ENCODE measurements around the gene POLR2B. TPM values are rescaled to one million over a fixed set of nuclear protein-coding genes. Genes with fewer than 3 reads are reported as not detected.

POLR2B gene
- total and polyA plus RNA-seq, 2 experiments from 2014 or later, result 52.4 to 110 TPM

DNA sequence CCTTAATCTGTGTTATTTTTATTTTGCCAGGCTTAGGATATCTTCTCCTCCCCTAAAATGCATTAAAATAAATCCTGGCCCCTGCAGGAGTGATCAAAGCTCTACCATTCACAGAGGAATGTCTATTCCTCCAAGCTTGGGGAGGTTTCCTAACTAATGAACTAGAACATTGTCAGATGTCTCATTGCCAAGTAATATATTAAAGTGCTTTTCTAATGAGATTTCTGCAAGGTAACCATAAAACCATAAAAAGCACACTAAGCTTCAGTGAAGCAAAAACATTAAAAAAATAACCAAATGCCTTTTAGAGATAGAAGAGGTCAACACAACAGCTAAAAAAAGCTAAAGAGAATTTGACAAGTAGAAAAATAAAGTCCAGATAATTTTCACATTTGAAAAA is 96.7 kb downstream of the POLR2B start:
- no peaks in the 10 kb centered on the region for H3K36me3 ChIP-seq (replicated peaks; ENCODE audit: insufficient read depth, low read depth)
- no peaks in the 10 kb centered on the region for H3K79me2 ChIP-seq
- DNase-seq (ENCODE audit: low spot score), result no peak
- no peaks in the 10 kb centered on the region for H3K27me3 ChIP-seq
- no peak for TF ChIP-seq EZH2 (IDR thresholded peaks at IDR 0.05; ENCODE audit: borderline replicate concordance)
- TF ChIP-seq, protein P1, sequence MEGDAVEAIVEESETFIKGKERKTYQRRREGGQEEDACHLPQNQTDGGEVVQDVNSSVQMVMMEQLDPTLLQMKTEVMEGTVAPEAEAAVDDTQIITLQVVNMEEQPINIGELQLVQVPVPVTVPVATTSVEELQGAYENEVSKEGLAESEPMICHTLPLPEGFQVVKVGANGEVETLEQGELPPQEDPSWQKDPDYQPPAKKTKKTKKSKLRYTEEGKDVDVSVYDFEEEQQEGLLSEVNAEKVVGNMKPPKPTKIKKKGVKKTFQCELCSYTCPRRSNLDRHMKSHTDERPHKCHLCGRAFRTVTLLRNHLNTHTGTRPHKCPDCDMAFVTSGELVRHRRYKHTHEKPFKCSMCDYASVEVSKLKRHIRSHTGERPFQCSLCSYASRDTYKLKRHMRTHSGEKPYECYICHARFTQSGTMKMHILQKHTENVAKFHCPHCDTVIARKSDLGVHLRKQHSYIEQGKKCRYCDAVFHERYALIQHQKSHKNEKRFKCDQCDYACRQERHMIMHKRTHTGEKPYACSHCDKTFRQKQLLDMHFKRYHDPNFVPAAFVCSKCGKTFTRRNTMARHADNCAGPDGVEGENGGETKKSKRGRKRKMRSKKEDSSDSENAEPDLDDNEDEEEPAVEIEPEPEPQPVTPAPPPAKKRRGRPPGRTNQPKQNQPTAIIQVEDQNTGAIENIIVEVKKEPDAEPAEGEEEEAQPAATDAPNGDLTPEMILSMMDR (IDR thresholded peaks at IDR 0.05; ENCODE audit: poor library complexity), result no peak
- no peak for TF ChIP-seq EZH2phosphoT487 (IDR thresholded peaks at IDR 0.05; ENCODE audit: low read depth, severe bottlenecking, unreplicated experiment)
- H3K27ac ChIP-seq, result no peak overlapping the region
- H3K9me2 ChIP-seq (replicated peaks; ENCODE audit: insufficient read depth), result no peaks in the 10 kb centered on the region
- H3K9me3 ChIP-seq (ENCODE audit: low read depth), result no peaks in the 10 kb centered on the region
- H3K4me1 ChIP-seq (ENCODE audit: insufficient read depth), result peaks cover 15% of the 10 kb centered on the region
- no peak overlapping the region for H3K4me2 ChIP-seq
- H3K4me3 ChIP-seq, result no peak overlapping the region
- H2AFZ ChIP-seq, result no peak overlapping the region
- no peaks in the 10 kb centered on the region for H4K20me1 ChIP-seq (ENCODE audit: insufficient read depth, poor library complexity, severe bottlenecking)

DNA sequence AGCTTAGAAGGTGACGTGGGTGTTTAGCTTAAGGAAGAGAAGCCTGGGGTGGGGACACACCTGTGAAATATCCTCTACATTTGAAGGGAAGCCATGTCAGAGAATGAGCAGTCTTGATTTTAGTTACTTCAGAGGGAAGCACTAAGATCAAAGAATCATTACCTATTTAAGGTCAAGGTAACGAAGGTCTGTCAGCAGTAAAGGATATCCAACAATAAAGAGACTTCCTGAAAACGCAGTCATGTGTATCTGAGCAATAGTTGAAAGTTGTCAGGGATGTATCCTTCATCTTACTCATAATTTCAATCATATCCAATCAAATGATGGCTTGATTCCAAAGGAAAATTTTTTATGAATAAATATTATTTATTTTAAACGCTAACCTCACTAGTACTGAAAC is 98.0 kb downstream of the POLR2B start:
- Histone ChIP-seq H2AFZ (no peak overlapping the region), H3K4me2 (no peak overlapping the region), H3K27me3 (no peaks in the 10 kb centered on the region), H3K27ac (no peak overlapping the region), H4K20me1 (ENCODE audit: insufficient read depth, poor library complexity, severe bottlenecking) (no peaks in the 10 kb centered on the region), H3K79me2 (no peaks in the 10 kb centered on the region), H3K9me2 (replicated peaks; ENCODE audit: insufficient read depth) (no peaks in the 10 kb centered on the region), H3K36me3 (replicated peaks; ENCODE audit: insufficient read depth, low read depth) (no peaks in the 10 kb centered on the region), H3K4me1 (ENCODE audit: insufficient read depth) (peaks cover 24% of the 10 kb centered on the region), H3K4me3 (no peak overlapping the region), H3K9me3 (ENCODE audit: low read depth) (no peaks in the 10 kb centered on the region)
- DNase-seq (ENCODE audit: low spot score), result no peak
- 78% methylated on average over 4 of the region's 4 CpGs for WGBS (ENCODE audit: low lambda C conversion rate, missing lambda C conversion rate)
- TF ChIP-seq EZH2 (IDR thresholded peaks at IDR 0.05; ENCODE audit: borderline replicate concordance) (no peak), EZH2phosphoT487 (IDR thresholded peaks at IDR 0.05; ENCODE audit: low read depth, severe bottlenecking, unreplicated experiment) (no peak)
- TF ChIP-seq, protein P1 (IDR thresholded peaks at IDR 0.05; ENCODE audit: poor library complexity), result no peak

DNA sequence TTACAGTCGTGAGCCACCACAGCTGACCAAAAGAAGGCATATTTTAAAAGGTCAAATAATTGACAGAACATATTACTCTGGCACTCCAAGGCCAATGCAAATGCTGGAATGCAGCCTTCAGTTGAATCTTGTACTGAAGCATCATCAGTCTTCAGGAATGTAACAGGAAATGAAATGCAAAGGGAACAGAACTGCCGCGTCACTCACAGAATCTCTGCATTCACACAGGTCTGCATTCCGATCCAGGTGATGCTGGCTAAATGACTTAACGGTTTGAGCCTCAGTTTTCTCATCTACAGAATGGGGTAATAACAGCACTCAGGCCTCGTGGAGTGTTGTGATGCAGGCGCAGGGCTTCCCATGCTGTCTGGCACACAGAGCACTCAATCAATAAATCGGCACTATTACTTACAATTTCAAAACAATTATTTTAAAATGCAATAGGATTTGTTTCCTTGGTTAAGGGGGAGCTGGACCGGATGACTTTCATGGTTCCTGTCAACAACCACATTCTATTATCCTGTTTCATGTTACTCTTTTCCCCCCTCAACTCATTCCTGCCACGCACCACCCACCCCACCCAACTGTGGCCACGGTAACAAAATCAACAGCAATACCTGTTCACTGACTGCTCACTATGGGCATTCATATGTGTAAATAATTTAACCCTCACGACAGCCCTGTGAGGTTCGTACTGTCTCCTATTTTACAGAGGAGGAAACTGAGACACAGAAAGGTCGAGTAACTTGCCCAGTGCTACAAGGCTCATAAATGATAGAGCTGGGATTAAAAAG is 99.1 kb downstream of the POLR2B start:
- Histone ChIP-seq H3K27ac (peak overlapping the region; percentile 58), H3K4me3 (no peak overlapping the region)
- TF ChIP-seq, protein P1 (IDR thresholded peaks at IDR 0.05; ENCODE audit: poor library complexity), result no peak
- TF ChIP-seq EZH2 (IDR thresholded peaks at IDR 0.05; ENCODE audit: borderline replicate concordance) (no peak), EZH2phosphoT487 (IDR thresholded peaks at IDR 0.05; ENCODE audit: low read depth, severe bottlenecking, unreplicated experiment) (no peak)

More for the DNA sequence above, 99.1 kb downstream of the POLR2B start:
- Histone ChIP-seq H3K36me3 (replicated peaks; ENCODE audit: insufficient read depth, low read depth) (no peaks in the 10 kb centered on the region), H3K27me3 (no peaks in the 10 kb centered on the region), H3K79me2 (no peaks in the 10 kb centered on the region), H3K4me1 (ENCODE audit: insufficient read depth) (peaks cover 28% of the 10 kb centered on the region), H3K9me2 (replicated peaks; ENCODE audit: insufficient read depth) (no peaks in the 10 kb centered on the region), H3K9me3 (ENCODE audit: low read depth) (no peaks in the 10 kb centered on the region), H4K20me1 (ENCODE audit: insufficient read depth, poor library complexity, severe bottlenecking) (no peaks in the 10 kb centered on the region), H3K4me2 (peak overlapping the region; percentile 68), H2AFZ (no peak overlapping the region)
- 74% methylated on average over 14 of the region's 14 CpGs for WGBS (ENCODE audit: low lambda C conversion rate, missing lambda C conversion rate)
- DNase-seq (ENCODE audit: low spot score), result no peak
